Heart right ventricle (tissue), 16 donors: ENCODE results near the gene CST3. TPM values are rescaled to one million over a fixed set of nuclear protein-coding genes. Genes with fewer than 3 reads are reported as not detected.

Experiments used
- ATAC-seq, 8 donors: fragments of 200-7000 bp; cut with Tn5 transposase; one replicate each; pipeline ENCODE4 v1.9.1; 2020; ENCODE audit warnings: mild to moderate bottlenecking in 8 of 8, moderate library complexity in 8 of 8, moderate number of reproducible peaks in 1 of 8
- DNase-seq, 2 donors: peaks; one replicate each; pipeline ENCODE4 v3.0.0-alpha.2; 2020
- H3K27ac ChIP-seq, 10 donors: fragments of 200-600 bp; sonication (generic) in 2 of 10; one replicate each; pipeline versions ENCODE4 v1.5.0 to v1.8.0; 2020 to 2022; ENCODE audit warnings: mild to moderate bottlenecking in 3 of 10
- H3K27me3 ChIP-seq, 7 donors: fragments of 200-600 bp; one replicate each; pipeline ENCODE4 v1.8.0; 2021 to 2022; ENCODE audit warnings: mild to moderate bottlenecking in 2 of 7
- H3K36me3 ChIP-seq, 9 donors: fragments of 200-600 bp; sonication (generic) in 1 of 9; one replicate each; pipeline versions ENCODE4 v1.5.0 to v1.8.0; 2020 to 2022; ENCODE audit warnings: mild to moderate bottlenecking in 2 of 9
- H3K4me1 ChIP-seq, 9 donors: fragments of 200-600 bp; sonication (generic) in 1 of 9; one replicate each; pipeline versions ENCODE4 v1.5.0 to v1.8.0; 2020 to 2022; ENCODE audit warnings: mild to moderate bottlenecking in 4 of 9
- H3K4me3 ChIP-seq, 10 donors: fragments of 200-600 bp; sonication (generic) in 2 of 10; one replicate each; pipeline versions ENCODE4 v1.5.0 to v1.8.0; 2020 to 2022; ENCODE audit warnings: mild to moderate bottlenecking in 7 of 10, moderate library complexity in 2 of 10
- H3K9me3 ChIP-seq, 11 donors: fragments of 200-600 bp in 10 of 11; sonication (generic) in 2 of 11; one replicate each; pipeline versions ENCODE4 v1.5.0 to v1.8.0; 2013 to 2022; ENCODE audit warnings: mild to moderate bottlenecking in 2 of 11, control low read depth in 1 of 11, moderate library complexity in 1 of 11
- CTCF ChIP-seq, 9 donors: fragments of 200-600 bp; sonication (generic) in 2 of 9; IDR thresholded peaks; one replicate each; pipeline versions ENCODE4 v1.5.0 to v1.8.0; 2021 to 2022; ENCODE audit warnings: antibody characterized with exemption in 9 of 9, mild to moderate bottlenecking in 5 of 9, moderate library complexity in 1 of 9
- WGBS, 2 donors: extraction: QIAGEN DNeasy Blood & Tissue Kit; methylation state at CpG; one replicate each; pipeline ENCODE4 v1.1.7; 2013; ENCODE audit warnings: inconsistent platforms in 1 of 2; 5-methylcytosine and 5-hydroxymethylcytosine counted together
- intact Hi-C, 10 donors: fragments of 100-400 bp; cut with DNase I; formaldehyde crosslinking; loops; one replicate each; pipeline versions ENCODE4 v1.11.1 to v1.14.2; 2022
- polyA plus RNA-seq, 2 donors: library from polyadenylated mRNA; stranded (reverse); fragments of 200-250 nt; gene quantifications; one replicate each; pipeline ENCODE4 v1.2.3, GENCODE V29; 2013
- total RNA-seq, 10 donors: library from RNA; stranded (reverse); fragmentation: NEBNext Ultra II Directional in 3 of 10; extraction: Animal tissue kit (Norgen Biotek cat#: 25700) in 3 of 10; gene quantifications; one replicate each; pipeline versions ENCODE4 v1.2.1 to v1.2.4, GENCODE V29; 2021 to 2023
- donor health status: Arrhythmogenic right ventricular cardiomyopathy.
- donor health status: ischemic (EF 13 %, LVEDD 7.1; RV severe dilation, severe dysfunction).
- donor health status: healthy with polysubstance abuse.
- donor health status: DM: no; HTN: yes; CAD: no.
- donor health status: DM: no; HTN: no; CAD: no.
- donor health status: ischemic (EF 25% LVEDD 6.9; RV normal size, moderate dysfunction).
- donor health status: ischemic (EF 25% LVEDD 5.7; RV mildly dilated, moderate dysfunction).
- donor health status: healthy.
- donor health status: DM: yes; HTN: yes; CAD: no.
- donor health status: Ischemic cardiomyopathy.
- donor health status: ischemic (EF 35%, LVEDD 5.7; RV mildly dilated, moderate dysfunction).
- donor health status: nonischemic (EF 11% LVEDD 7.7; RV severe dilation, severe dysfunction).
- donor health status: DM: yes; HTN: yes; CAD: no.
- donor health status: PGD.
- donor health status: ischemic (EF 29% LVEDD 5.4; RV normal size, mild dysfunction).
- donor health status: nonischemic (EF 23%, LVEDD 6.1; RV moderate dilation, normal function).

CST3 gene
- total and polyA plus RNA-seq, 12 donors = 395 to 1,066 (median 612) TPM

- H3K9me3 ChIP-seq = peaks cover 0 to 5% (median 0%) of the 10 kb centered on the region in 11 donors
- no peak for TF ChIP-seq CTCF (IDR thresholded peaks at IDR 0.05)
- H3K4me3 ChIP-seq = no peak overlapping the region
- WGBS, 2 donors = 47 to 49% methylated on average over 5 of the region's 5 CpGs
- no peak for DNase-seq
- intact Hi-C loops = no loop called here
- H3K4me1 ChIP-seq = no peaks in the 10 kb centered on the region
- no peak overlapping the region for H3K27ac ChIP-seq
- H3K27me3 ChIP-seq = peaks cover 0 to 51% (median 13%) of the 10 kb centered on the region in 7 donors
- no peaks in the 10 kb centered on the region for H3K36me3 ChIP-seq
- ATAC-seq = no peak
Observed at GRCh38 chr20:23584434-23585199, 53.1 kb downstream of the CST3 start.

Other genes with a start within 250 kb of the CST3 start
- 1 to 10 TPM; 3.1 to 7.2 (median 6.1) TPM for gene NAPB, start 216.5 kb downstream of the CST3 start, total RNA-seq
- gene NAPB, start 216.5 kb downstream of the CST3 start, polyA plus RNA-seq = 1 to 10 TPM; 2.1 to 5.8 TPM
- not detected for gene CSTL1, start 198.3 kb downstream of the CST3 start, total RNA-seq
- not detected for gene CSTL1, start 198.3 kb downstream of the CST3 start, polyA plus RNA-seq
- not detected for gene CST11, start 185.1 kb downstream of the CST3 start, total RNA-seq
- gene CST11, start 185.1 kb downstream of the CST3 start, polyA plus RNA-seq = not detected
- gene CST8, start 146.8 kb downstream of the CST3 start, total RNA-seq = not detected
- gene CST8, start 146.8 kb downstream of the CST3 start, polyA plus RNA-seq = not detected
- gene CST9L, start 69.5 kb downstream of the CST3 start, total RNA-seq = not detected
- not detected for gene CST9L, start 69.5 kb downstream of the CST3 start, polyA plus RNA-seq
- gene CST9, start 32.0 kb downstream of the CST3 start, total RNA-seq = not detected
- gene CST9, start 32.0 kb downstream of the CST3 start, polyA plus RNA-seq = not detected
- not detected for gene CST4, start 51.1 kb upstream of the CST3 start, total RNA-seq
- not detected for gene CST4, start 51.1 kb upstream of the CST3 start, polyA plus RNA-seq
- gene CST1, start 113.0 kb upstream of the CST3 start, total RNA-seq = not detected
- not detected for gene CST1, start 113.0 kb upstream of the CST3 start, polyA plus RNA-seq
- gene CST2, start 188.8 kb upstream of the CST3 start, total RNA-seq = under 1 TPM in 1 of 10 donors, not detected in 9; 0.75 TPM
- gene CST2, start 188.8 kb upstream of the CST3 start, polyA plus RNA-seq = not detected
- not detected for gene CST5, start 241.8 kb upstream of the CST3 start, total RNA-seq
- gene CST5, start 241.8 kb upstream of the CST3 start, polyA plus RNA-seq = not detected